Right ventricle myocardium superior (tissue), 1 donor: Measurements from ENCODE around the gene DIP2B. TPM values are rescaled to one million over a fixed set of nuclear protein-coding genes. Genes with fewer than 3 reads are reported as not detected.
A peak's percentile ranks its signal among the peaks of the same experiment; 100 is the strongest.

Experiments used
- ATAC-seq: fragments of 200-7000 bp; cut with Tn5 transposase; one replicate; pipeline ENCODE4 v1.9.1; 2020; ENCODE audit warnings: mild to moderate bottlenecking; ENCODE audit not compliant: poor library complexity
- DNase-seq: peaks from one replicate; pipeline ENCODE4 v3.0.0-alpha.2; 2020
- intact Hi-C: fragments of 100-400 bp; cut with DNase I; formaldehyde crosslinking; loops from one replicate; pipeline ENCODE4 v1.11.2; 2022
- total RNA-seq: library from RNA; stranded (reverse); fragmentation: NEBNext Ultra II Directional; extraction: Animal tissue kit (Norgen Biotek cat#: 25700); gene quantifications from one replicate; pipeline ENCODE4 v1.2.1, GENCODE V29; 2021
- donor health status: DM: no; HTN: yes; CAD: no; lungs with severe emphysema.

The DIP2B gene
- total RNA-seq, 1 donor from 2014 or later: 10.1 TPM

GRCh38 chr12:50727466-50727865, 222.7 kb downstream of the DIP2B start:
- intact Hi-C loops: loop anchor here (10.0 kb wide), 1 partner anchor 83 kb away; no protein-coding TSS in a partner anchor
- ATAC-seq (no peak), DNase-seq (no peak)

GRCh38 chr12:50728417-50728816, 223.6 kb downstream of the DIP2B start:
- no peak for DNase-seq
- intact Hi-C loops: loop anchor here (10.0 kb wide), 1 partner anchor 84 kb away; no protein-coding TSS in a partner anchor
- no peak for ATAC-seq

GRCh38 chr12:50728841-50729240, 224.1 kb downstream of the DIP2B start:
- ATAC-seq (no peak), DNase-seq (no peak)
- intact Hi-C loops: loop anchor here (10.0 kb wide), 1 partner anchor 84 kb away; no protein-coding TSS in a partner anchor

GRCh38 chr12:50732591-50732990, 227.8 kb downstream of the DIP2B start:
- intact Hi-C loops: loop anchor here (10.0 kb wide), 1 partner anchor 228 kb away; the partner anchor contains the start of gene DIP2B
- ATAC-seq (no peak), DNase-seq (no peak)

- ATAC-seq (no peak), DNase-seq (no peak)
- intact Hi-C loops: loop anchor here (10.0 kb wide), 1 partner anchor 229 kb away; the partner anchor contains the start of gene DIP2B
Measured at GRCh38 chr12:50733706-50734105, 228.9 kb downstream of the DIP2B start.

GRCh38 chr12:50734409-50735263, 229.9 kb downstream of the DIP2B start:
- DNase-seq: no peak
- intact Hi-C loops: loop anchor here (10.0 kb wide), 1 partner anchor 230 kb away; the partner anchor contains the start of gene DIP2B
- peak; percentile 72 for ATAC-seq

GRCh38 chr12:50739611-50740010, 234.8 kb downstream of the DIP2B start:
- ATAC-seq (no peak), DNase-seq (no peak)
- intact Hi-C loops: loop anchor here (10.0 kb wide), 1 partner anchor 235 kb away; the partner anchor contains the start of gene DIP2B

GRCh38 chr12:50740307-50740706, 235.5 kb downstream of the DIP2B start:
- ATAC-seq (no peak), DNase-seq (no peak)
- intact Hi-C loops: no loop called here

GRCh38 chr12:50742776-50743175, 238.0 kb downstream of the DIP2B start:
- intact Hi-C loops: no loop called here
- DNase-seq (no peak), ATAC-seq (no peak)

- no peak for DNase-seq
- intact Hi-C loops: no loop called here
- ATAC-seq: no peak
Measured at GRCh38 chr12:50745861-50746260, 241.1 kb downstream of the DIP2B start.

GRCh38 chr12:50746431-50746830, 241.6 kb downstream of the DIP2B start:
- no peak for DNase-seq
- ATAC-seq: no peak
- intact Hi-C loops: no loop called here

GRCh38 chr12:50747817-50748216, 243.0 kb downstream of the DIP2B start:
- DNase-seq: no peak
- no peak for ATAC-seq
- intact Hi-C loops: no loop called here

GRCh38 chr12:50749459-50749882, 244.7 kb downstream of the DIP2B start:
- ATAC-seq (no peak), DNase-seq (no peak)
- intact Hi-C loops: no loop called here

- ATAC-seq (no peak), DNase-seq (no peak)
- intact Hi-C loops: no loop called here
Measured at GRCh38 chr12:50750366-50750765, 245.6 kb downstream of the DIP2B start.

- no peak for DNase-seq
- intact Hi-C loops: no loop called here
- peak; percentile 73 for ATAC-seq
Measured at GRCh38 chr12:50751948-50752721, 247.3 kb downstream of the DIP2B start.

GRCh38 chr12:50753232-50753769, 248.5 kb downstream of the DIP2B start:
- no peak for ATAC-seq

GRCh38 chr12:50763639-50764285, 259.0 kb downstream of the DIP2B start, which contains the start of gene ATF1:
ATF1 (plus strand) TSS chr12:50764101; CDS start chr12:50780146, 16,045 bp downstream.
- peak; percentile 94 for ATAC-seq
- intact Hi-C loops: no loop called here
- peak; percentile 96 for DNase-seq

More at GRCh38 chr12:50753232-50753769, 248.5 kb downstream of the DIP2B start:
- intact Hi-C loops: no loop called here
- DNase-seq: no peak

GRCh38 chr12:50764286-50765094, 259.7 kb downstream of the DIP2B start:
- peak; percentile 68 for DNase-seq
- intact Hi-C loops: no loop called here
- ATAC-seq: peak; percentile 78
